GM21526 (cell line): ENCODE results near the gene PGGHG.
"Not testable (repeated sequence)": the region's sequence is repeated elsewhere in the genome, so short reads cannot be mapped to it uniquely, and the experiment has no call there.

Experiments
- ATAC-seq: cut with Tn5 transposase; IDR thresholded peaks from one replicate; pipeline ENCODE4 v1.9.1; 2021; ENCODE audit warnings: moderate library complexity; ENCODE audit not compliant: unreplicated experiment, low FRiP score

PGGHG gene

DNA sequence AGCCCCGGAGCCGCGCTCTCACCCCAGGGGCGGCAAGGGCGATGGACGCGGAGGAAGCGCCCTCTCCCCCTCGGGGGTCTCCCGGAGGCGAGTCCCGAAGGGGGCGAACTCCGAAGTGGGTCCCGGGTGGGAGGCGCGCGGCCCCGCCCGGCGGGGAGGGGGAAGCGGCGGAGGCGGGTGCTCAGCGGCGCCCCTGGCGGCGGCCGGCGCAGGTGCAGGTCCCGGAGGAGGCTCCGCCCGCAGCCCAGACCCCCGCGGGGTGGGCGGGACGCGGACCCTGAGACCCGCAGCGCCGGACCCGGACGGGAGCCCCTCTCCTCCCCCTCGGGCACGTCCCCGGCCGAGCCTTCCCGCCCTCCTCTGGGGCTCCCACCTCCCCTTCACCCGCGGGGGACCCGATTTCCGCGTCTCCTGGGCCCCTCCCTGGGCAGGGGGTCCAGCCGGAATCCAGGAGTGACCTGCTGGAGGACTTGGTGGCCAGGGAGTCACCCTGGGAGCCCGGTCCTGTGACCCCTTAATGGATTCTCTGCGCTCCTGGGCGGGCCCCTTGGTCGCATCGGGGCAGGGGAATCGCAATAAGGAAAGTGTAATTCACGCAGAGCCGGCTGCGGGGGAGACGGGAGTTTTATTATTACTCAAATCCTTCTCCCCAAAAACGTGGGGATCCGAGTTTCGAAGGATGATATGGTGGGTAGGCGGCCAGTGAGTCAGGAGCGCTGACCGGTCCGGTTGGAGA, 22.3 kb downstream of the PGGHG start:
- not testable (repeated sequence) for ATAC-seq

DNA sequence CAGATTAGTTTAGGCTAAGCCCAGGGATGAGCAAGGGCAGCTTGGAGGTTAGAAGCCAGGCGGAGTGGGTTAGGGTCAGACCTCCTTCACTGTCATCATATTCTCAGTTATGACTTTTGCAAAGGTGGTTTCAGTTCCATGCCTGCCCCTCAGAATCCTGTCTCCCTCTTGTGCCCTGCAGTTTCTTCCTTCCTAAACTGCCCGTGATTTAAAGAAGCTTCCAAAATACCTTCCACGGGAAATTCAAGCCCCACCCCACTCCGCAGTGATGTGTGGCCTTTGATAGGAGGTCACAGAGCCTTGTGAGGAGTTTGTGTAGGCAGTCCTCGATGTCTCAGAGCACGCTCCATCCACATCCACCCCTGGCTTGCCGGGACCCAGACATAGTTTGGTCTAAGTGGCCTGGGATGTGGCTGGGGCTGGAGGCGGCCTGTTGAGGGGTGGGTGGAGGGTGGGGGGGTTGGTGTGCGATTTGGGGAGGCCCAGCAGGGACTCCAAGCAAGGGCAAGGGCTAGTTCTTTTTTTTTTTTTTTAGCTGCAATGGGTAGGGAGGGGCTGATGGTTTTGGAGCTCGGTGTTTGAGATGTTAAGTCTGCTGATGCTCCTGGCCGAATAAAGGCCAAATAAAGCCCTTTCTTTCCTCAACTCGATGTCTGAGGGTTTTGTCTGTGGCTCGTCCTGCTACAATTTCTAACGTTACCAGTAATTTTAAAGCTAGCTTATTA, 23.3 kb downstream of the PGGHG start:
- no peak for ATAC-seq

DNA sequence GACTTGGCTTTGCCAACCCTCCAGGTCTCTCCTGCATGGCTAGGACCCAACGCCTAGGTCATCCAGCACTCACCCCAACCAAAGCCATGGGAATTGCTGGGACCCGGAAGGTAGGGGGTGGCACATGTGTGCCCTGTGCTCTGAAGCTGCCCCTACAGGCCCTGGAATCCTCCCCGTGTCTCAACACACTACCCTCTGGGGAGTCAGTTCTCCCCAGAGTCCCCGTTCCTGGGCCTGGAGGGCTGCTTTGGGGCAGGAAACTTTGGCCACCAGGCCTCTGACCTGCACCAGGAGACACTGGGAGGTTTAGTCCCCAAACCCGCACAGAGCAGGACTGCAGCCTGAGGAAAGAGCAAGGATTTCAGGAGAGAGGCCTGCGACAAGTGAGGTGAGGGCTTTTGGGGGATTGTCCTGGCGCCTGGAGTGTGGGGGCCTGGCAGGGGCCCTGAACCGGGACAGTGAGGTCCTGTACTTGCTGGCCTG, 24.4 kb downstream of the PGGHG start:
- ATAC-seq, result no peak

GRCh38 chr11:313787-314553, 25.0 kb downstream of the PGGHG start, which contains the start of gene IFITM1:
Gene IFITM1 (plus strand): TSS chr11:314040. CDS start chr11:314171, 131 bp downstream.
- no peak for ATAC-seq

- not testable (repeated sequence) for ATAC-seq
Measured at GRCh38 chr11:314554-314875, 25.6 kb downstream of the PGGHG start.

DNA sequence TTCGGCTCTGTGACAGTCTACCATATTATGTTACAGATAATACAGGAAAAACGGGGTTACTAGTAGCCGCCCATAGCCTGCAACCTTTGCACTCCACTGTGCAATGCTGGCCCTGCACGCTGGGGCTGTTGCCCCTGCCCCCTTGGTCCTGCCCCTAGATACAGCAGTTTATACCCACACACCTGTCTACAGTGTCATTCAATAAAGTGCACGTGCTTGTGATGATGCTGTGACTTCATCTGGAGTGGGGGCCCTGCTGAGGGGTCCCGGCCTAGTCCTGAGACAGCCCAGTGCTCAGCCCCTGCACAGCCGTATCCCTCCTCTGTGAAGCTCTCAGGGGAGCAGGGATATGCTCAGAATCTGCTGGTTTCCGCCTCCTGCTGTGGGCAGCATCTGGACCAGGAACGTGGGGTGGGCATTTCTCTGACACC, 26.1 kb downstream of the PGGHG start:
- ATAC-seq, result no peak

GRCh38 chr11:315516-315994, 26.6 kb downstream of the PGGHG start:
- no peak for ATAC-seq

- ATAC-seq, result no peak
Measured at GRCh38 chr11:316031-316701, 27.2 kb downstream of the PGGHG start.

DNA sequence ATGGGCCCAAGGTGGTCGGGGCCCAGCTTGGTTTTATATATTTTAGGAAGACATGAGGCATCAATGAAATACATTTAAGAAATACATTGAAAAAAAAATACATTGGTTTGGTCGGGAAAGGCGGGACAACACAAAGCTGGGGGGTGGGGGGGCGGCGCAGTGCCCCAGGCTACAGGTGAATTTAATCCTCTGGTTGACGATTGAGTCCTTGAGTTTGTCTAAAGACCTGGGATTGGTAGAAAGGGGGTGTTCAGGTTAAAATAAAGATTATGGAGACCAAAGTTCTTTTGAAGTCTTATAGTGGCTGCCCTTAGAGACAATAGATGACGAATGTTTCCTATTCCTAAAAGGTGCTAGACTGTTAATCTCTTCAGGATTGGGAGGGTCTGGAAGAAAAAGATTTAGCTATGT, 28.0 kb downstream of the PGGHG start:
- ATAC-seq, result no peak

GRCh38 chr11:317668-318404, 28.9 kb downstream of the PGGHG start:
- ATAC-seq, result not testable (repeated sequence)

DNA sequence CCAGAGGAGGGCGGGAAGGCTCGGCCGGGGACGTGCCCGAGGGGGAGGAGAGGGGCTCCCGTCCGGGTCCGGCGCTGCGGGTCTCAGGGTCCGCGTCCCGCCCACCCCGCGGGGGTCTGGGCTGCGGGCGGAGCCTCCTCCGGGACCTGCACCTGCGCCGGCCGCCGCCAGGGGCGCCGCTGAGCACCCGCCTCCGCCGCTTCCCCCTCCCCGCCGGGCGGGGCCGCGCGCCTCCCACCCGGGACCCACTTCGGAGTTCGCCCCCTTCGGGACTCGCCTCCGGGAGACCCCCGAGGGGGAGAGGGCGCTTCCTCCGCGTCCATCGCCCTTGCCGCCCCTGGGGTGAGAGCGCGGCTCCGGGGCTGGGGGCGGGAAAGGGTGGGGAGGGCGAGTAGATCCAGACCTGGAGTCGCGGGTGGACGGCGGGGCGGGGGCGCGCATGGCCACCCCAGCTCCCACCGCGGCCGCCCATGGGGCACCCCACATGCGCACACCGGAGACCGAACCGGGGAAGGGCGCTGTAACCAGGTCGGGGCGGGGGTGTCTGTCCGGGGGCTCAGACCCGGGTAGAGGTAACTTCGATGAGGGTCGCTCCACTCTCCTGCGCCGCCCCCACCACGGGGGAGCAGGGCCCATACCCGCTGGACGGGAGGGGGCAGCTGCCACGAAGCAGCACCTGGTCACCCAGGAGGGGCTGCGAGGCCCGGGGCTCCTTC, 29.6 kb downstream of the PGGHG start:
- ATAC-seq, result not testable (repeated sequence)

GRCh38 chr11:319121-319887, 30.4 kb downstream of the PGGHG start:
- not testable (repeated sequence) for ATAC-seq

DNA sequence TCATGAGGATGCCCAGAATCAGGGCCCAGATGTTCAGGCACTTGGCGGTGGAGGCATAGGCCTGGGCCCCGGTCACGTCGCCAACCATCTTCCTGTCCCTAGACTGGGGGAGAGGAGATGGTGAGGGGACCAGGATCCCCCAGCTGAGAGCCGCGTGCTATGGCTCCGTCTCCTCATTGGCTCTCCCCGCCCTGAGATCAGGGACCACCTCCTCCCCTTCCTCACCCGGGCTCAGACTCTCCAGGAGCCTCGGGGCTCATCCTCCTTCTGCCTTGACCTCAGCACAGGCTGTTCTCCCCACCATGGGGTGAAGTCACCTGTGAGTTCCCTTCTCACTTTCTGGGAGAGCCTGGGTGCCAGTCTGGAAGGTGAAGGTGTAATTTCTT, 31.0 kb downstream of the PGGHG start:
- not testable (repeated sequence) for ATAC-seq

DNA sequence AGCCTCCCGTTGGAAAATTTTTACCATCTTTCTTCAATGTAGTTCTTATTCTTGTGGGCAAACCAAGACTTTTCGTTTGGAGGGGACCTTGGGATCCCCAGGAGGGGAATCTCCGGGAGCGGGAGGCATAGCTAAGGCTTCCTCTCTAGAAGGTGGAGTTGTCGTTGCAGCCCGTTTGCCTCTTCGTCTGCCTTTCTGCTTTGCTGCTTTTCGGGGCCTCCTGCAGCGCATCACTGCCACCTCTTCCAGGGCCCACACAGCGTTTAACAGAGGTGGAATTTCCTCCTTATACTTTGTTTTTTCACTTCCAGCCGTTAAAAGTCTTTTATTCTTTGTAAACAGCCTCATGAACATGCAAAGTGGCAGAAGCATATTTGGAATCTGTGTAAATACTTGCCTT, 35.2 kb downstream of the PGGHG start:
- ATAC-seq, result no peak

DNA sequence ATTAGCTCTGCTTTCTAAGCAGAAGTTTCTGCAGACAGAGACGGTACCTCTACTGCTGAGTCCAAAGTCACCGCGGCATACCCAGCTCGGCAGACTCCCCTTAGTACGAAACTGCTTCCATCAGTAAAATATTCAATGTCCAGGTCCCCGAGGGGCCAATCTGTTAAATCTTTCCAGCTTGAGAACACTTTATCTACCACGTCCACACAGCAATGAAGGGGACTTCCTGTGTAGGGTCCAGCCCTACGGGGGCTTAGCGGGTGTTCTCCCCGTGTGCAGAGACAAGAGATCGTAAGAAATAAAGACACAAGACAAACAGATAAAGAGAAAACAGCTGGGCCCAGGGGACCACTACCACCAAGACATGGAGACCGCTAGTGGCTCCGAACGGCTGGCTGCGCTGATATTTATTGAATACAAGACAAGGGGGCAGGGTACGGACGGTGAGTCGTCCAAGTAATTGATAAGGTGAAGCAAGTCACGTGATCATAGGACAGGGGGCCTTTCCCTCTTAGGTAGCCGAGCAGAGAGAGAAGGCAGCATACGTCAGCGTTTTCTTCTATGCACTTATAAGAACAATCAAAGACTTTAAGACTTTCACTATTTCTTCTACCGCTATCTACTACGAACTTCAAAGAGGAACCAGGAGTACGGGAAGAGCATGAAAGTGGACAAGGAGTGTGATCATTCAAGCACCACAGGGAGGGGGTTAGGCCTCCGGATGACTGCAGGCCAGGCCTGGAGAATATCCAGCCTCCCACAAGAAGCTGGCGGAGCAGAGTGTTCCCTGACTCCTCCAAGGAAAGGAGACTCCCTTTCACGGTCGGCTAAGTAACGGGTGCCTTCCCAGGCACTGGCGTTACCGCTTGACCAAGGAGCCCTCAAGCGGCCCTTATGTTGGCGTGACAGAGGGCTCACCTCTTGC, 35.9 kb downstream of the PGGHG start:
- ATAC-seq, result not testable (repeated sequence)

GRCh38 chr11:325796-326591, 37.1 kb downstream of the PGGHG start:
- ATAC-seq, result no peak

- no peak for ATAC-seq
Measured at GRCh38 chr11:326592-326841, 37.6 kb downstream of the PGGHG start.
